ENCODE data around the gene CLEC4F.

The CLEC4F gene

GRCh38 chr2:70834106-70834505 lies 13.7 kb upstream of the CLEC4F start:
- DNase-seq (ENCODE audit: low read depth) = no peak
- no peak for TF ChIP-seq CTCF (IDR thresholded peaks at IDR 0.05; ENCODE audit: control insufficient read depth, extremely low read depth, insufficient read depth)
- H3K4me3 ChIP-seq (ENCODE audit: low read depth, low read length) = no peak overlapping the region

- DNase-seq (ENCODE audit: low read depth) = no peak
- no peak for TF ChIP-seq CTCF (IDR thresholded peaks at IDR 0.05; ENCODE audit: control insufficient read depth, extremely low read depth, insufficient read depth)
- no peak overlapping the region for H3K4me3 ChIP-seq (ENCODE audit: low read depth, low read length)
Measured at GRCh38 chr2:70833246-70833645, 12.8 kb upstream of the CLEC4F start.

DNA sequence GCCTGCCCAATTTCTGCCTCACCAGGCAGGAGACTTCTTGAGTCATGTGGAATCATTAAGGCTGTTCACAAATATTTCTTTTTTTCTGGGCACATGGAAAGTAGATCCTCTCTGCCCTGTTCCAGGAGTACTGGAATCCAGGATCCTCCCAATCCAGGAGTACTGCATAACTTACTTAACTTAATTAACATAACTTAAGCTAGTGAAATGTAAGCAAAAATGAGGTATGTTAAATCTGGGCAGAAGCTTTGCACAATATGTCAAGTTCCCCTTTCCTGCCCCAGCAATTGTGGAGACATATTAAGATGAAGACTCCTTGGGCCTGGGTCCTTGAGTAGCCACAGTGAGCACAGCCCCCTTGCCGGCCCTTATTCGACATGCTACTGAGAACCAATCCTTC lies 12.0 kb upstream of the CLEC4F start:
- no peak for TF ChIP-seq CTCF (IDR thresholded peaks at IDR 0.05; ENCODE audit: control insufficient read depth, extremely low read depth, insufficient read depth)
- no peak overlapping the region for H3K4me3 ChIP-seq (ENCODE audit: low read depth, low read length)
- no peak for DNase-seq (ENCODE audit: low read depth)

DNA sequence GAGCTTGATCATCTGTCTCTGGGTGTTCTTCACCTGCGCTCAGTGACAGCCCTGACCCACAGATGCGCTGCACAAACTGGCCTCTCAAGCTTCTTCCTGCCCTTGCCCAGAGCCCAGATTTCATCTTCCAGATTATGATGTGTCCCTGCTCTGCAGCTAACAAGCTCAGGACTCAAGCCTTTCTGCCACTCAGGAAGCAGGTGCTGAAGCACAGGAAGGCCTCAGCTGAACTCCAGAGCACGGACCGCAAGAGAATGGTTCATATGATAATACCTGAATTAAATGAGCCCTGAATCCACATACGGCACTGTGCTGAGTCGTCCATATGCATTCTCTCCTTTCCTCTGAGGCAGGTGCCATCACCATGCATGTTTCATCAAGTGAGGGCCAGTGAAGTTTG lies 11.5 kb upstream of the CLEC4F start:
- DNase-seq (ENCODE audit: low read depth) = no peak
- TF ChIP-seq CTCF (IDR thresholded peaks at IDR 0.05; ENCODE audit: control insufficient read depth, extremely low read depth, insufficient read depth) = no peak
- no peak overlapping the region for H3K4me3 ChIP-seq (ENCODE audit: low read depth, low read length)

DNA sequence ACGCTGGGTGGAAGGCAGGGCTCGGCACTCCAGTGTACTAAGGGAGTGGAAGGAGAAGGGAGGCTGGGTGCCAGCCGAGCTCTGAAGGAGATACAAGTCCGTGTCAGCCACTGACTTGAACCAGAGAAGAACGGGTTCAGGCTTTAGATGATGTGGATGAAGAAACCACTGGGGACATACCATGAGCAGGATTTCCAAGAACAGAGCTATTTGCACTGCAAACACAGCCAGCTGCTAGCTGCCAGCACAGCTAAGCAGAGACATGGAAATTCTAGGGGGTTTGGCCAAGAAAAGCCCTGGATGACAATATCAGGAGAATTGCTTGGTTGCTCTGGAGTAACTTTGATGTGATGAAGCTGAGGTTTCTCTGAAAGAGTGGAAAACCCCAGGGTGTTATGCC lies 10.0 kb upstream of the CLEC4F start:
- no peak for TF ChIP-seq CTCF (IDR thresholded peaks at IDR 0.05; ENCODE audit: control insufficient read depth, extremely low read depth, insufficient read depth)
- no peak for DNase-seq (ENCODE audit: low read depth)
- H3K4me3 ChIP-seq (ENCODE audit: low read depth, low read length) = no peak overlapping the region

- no peak for DNase-seq (ENCODE audit: low read depth)
- H3K4me3 ChIP-seq (ENCODE audit: low read depth, low read length) = no peak overlapping the region
- TF ChIP-seq CTCF (IDR thresholded peaks at IDR 0.05; ENCODE audit: control insufficient read depth, extremely low read depth, insufficient read depth) = no peak
Measured at GRCh38 chr2:70829916-70830315, 9.5 kb upstream of the CLEC4F start.

DNA sequence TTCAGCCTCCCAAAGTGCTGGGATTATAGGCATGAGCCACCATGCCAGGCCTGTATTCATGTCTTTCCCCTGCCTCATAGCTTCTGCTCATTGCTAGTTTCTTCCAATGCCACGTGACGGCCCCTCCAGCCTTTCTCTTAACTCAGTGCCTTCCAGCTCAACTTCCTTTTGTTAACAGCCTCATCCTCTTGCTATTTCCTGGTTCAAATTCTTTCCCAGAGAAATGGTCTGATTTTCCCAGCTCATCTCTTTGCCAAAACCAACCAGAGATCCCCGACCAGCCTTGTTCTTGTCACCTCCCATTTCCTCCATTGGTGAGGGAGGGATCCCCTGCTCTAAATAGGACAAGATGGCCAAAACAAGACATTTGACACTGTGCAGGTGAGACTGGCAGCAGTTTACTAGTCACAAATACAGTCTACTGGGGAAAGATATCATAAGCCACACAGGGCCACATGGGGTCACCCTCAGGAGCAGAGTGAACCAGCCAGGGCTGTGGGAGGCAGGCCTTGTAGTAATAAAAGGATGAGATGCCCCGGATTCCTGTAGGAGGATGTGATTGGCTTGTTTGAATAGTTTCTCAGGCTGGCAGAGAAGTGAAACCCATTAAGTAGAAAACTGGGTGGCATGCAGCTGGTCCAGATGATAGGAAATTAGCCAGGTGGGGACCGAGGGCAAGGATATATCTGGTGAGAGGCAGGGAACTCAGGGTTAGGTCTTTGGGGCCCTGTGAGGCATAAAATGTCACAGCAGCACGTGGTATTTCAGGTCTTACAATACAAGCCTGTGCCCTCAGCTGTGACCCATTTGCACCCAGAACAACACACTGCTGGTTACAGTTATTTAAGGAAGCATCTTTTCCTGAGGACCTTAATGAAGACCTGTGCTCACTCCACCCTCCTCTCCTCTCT lies 8.8 kb upstream of the CLEC4F start:
- DNase-seq (ENCODE audit: low read depth) = no peak
- H3K4me3 ChIP-seq (ENCODE audit: low read depth, low read length) = no peak overlapping the region
- no peak for TF ChIP-seq CTCF (IDR thresholded peaks at IDR 0.05; ENCODE audit: control insufficient read depth, extremely low read depth, insufficient read depth)
